Ishikawa (cell line): ENCODE results near the gene CTSV.

ENCODE experiments used
- CEBPB ChIP-seq: IDR thresholded peaks from 2 replicates; pipeline ENCODE4 v1.6.1; 2012
- CREB1 ChIP-seq: IDR thresholded peaks from 2 replicates; pipeline ENCODE4 v1.6.1; 2012; ENCODE audit warnings: low read depth
- EGR1 ChIP-seq: IDR thresholded peaks from 2 replicates; pipeline ENCODE4 v1.6.1; 2012
- EP300 ChIP-seq: IDR thresholded peaks from 2 replicates; pipeline ENCODE4 v1.6.1; 2012; ENCODE audit warnings: borderline replicate concordance
- FOXM1 ChIP-seq: IDR thresholded peaks from 2 replicates; pipeline ENCODE4 v1.6.1; 2012; ENCODE audit warnings: low read depth, borderline replicate concordance
- MAX ChIP-seq: IDR thresholded peaks from 2 replicates; pipeline ENCODE4 v1.6.1; 2012
- NFIC ChIP-seq: IDR thresholded peaks from 2 replicates; pipeline ENCODE4 v1.6.1; 2012
- RAD21 ChIP-seq: IDR thresholded peaks from 2 replicates; pipeline ENCODE4 v1.6.1; 2012; ENCODE audit warnings: low read depth
- REST ChIP-seq: IDR thresholded peaks from 2 replicates; pipeline ENCODE4 v1.6.1; 2012; ENCODE audit warnings: low read depth, mild to moderate bottlenecking
- TAF1 ChIP-seq: IDR thresholded peaks from 2 replicates; pipeline ENCODE4 v1.6.1; 2012; ENCODE audit warnings: low read depth, mild to moderate bottlenecking
- TCF12 ChIP-seq: IDR thresholded peaks from 2 replicates; pipeline ENCODE4 v1.6.1; 2012; ENCODE audit warnings: low read depth
- TEAD4 ChIP-seq: IDR thresholded peaks from 2 replicates; pipeline ENCODE4 v1.6.1; 2012
- USF1 ChIP-seq: IDR thresholded peaks from 2 replicates; pipeline ENCODE4 v1.6.1; 2012
- YY1 ChIP-seq: IDR thresholded peaks from 2 replicates; pipeline ENCODE4 v1.6.1; 2012; ENCODE audit warnings: low read depth
- ZBTB7A ChIP-seq: IDR thresholded peaks from 2 replicates; pipeline ENCODE4 v1.6.1; 2012; ENCODE audit warnings: low read depth

Gene CTSV

GRCh38 chr9:97046228-97046627 lies 7.3 kb upstream of the CTSV start:
- TF ChIP-seq TAF1 = no peak
- no peak for TF ChIP-seq CREB1
- TF ChIP-seq RAD21 = no peak
- no peak for TF ChIP-seq USF1
- TF ChIP-seq CEBPB = no peak
- no peak for TF ChIP-seq ZBTB7A
- TF ChIP-seq TEAD4 = peak; percentile 95
- TF ChIP-seq TCF12 = peak; percentile 86
- TF ChIP-seq YY1 = no peak
- TF ChIP-seq REST = no peak
- TF ChIP-seq MAX = peak; percentile 76
- peak; percentile 80 for TF ChIP-seq EP300
- no peak for TF ChIP-seq FOXM1
- TF ChIP-seq NFIC = peak; percentile 73

- TF ChIP-seq REST (no peak), FOXM1 (no peak), RAD21 (no peak), EGR1 (no peak), MAX (no peak), TCF12 (no peak), NFIC (no peak), CEBPB (no peak), ZBTB7A (no peak), EP300 (no peak), TEAD4 (no peak), CREB1 (no peak)
Measured at GRCh38 chr9:97045300-97045699, 6.4 kb upstream of the CTSV start.

- no peak for TF ChIP-seq ZBTB7A
- no peak for TF ChIP-seq CREB1
- TF ChIP-seq EGR1 = no peak
- TF ChIP-seq TAF1 = no peak
- no peak for TF ChIP-seq CEBPB
- no peak for TF ChIP-seq REST
- no peak for TF ChIP-seq TCF12
- TF ChIP-seq MAX = no peak
- no peak for TF ChIP-seq EP300
- no peak for TF ChIP-seq TEAD4
- no peak for TF ChIP-seq NFIC
Measured at GRCh38 chr9:97041898-97042297, 3.0 kb upstream of the CTSV start.

- 0 out of 2 replicates have a peak, but pooled peaks have one; percentile 5 for TF ChIP-seq MAX
- TF ChIP-seq FOXM1 = no peak
- TF ChIP-seq TAF1 = no peak
- TF ChIP-seq RAD21 = no peak
- TF ChIP-seq TEAD4 = no peak
- no peak for TF ChIP-seq NFIC
- TF ChIP-seq TCF12 = no peak
- TF ChIP-seq REST = no peak
Measured at GRCh38 chr9:97039514-97039860, 545 bp upstream of the CTSV start.
